Hematopoietic multipotent progenitor cell treated with erythropoietin and hydrocortisone succinate and interleukin-3 and kit ligand, for 8 days (in vitro differentiated cells): ENCODE results near the gene PDXDC1.
"Not testable (repeated sequence)": the region's sequence is repeated elsewhere in the genome, so short reads cannot be mapped to it uniquely, and the experiment has no call there.

Source experiments
- DNase-seq: peaks from one replicate; pipeline ENCODE4 v3.0.0-alpha.2; 2015

Gene PDXDC1

DNA sequence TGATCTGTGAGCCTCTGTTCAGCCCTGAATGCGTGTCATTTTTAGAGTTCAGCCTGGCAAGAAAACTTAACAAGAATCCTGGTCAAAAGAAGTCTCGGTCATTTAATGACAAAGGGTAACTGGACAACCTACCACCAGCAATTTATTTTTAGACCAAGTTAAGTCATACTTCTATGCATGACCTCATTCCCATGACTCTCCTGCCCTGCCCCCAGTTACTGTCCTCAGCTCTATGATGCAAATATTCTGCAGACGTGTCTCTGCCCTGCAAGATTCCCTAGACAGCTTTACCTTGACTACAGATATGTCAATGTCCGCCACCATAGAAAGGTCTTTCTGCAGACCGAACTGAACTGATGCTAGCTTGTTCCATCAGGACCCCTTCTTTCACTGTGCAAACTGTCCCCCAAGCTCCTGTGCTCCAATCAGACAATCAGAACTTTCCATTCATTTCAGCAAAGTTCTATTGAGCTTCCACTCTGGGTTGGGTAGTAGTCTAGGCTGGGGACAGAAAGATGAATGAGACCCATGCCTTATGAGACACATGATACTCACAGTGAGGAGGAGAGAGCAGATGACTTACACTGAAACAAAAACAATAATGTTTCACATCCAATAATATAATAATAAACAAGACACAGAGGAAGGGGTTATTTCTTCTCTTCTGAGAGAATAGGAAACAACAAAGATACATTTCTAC lies 194.3 kb downstream of the PDXDC1 start:
- not testable (repeated sequence) for DNase-seq

DNA sequence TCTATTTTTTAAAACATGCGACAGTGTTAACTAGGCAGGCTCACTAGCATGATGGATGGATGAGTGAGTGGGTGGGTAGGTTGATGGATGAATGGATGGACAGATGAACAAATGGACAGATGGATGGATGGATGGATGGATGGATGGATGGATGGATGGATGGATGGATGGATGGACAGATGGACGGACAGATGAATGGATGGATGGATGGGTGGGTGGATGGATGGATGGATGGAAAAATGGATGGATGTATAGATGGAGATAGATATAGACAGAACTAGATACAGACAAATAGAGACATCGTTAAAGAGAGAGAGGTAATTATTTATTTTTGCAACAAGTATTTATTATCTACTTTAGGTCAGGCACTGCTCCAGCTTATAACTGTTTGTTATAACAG lies 205.1 kb downstream of the PDXDC1 start:
- not testable (repeated sequence) for DNase-seq

DNA sequence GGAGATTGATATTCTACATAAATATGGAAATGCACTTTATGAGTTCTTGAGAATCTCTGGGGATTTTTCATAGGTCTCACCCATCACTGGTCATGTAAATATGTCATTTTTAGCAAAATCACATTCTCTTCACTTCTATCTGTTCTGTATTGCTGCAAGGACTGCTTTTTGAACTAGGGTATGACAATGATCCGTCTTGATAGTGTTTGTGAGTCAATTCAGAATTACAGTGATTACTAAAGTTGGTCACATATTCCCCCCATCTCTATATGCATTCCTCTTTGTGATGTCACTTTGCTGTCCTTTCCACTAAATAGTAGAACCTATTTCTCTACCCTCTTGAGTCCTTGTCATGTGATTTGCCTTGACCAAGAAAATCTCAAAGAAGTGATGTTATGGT lies 206.1 kb downstream of the PDXDC1 start:
- not testable (repeated sequence) for DNase-seq

DNA sequence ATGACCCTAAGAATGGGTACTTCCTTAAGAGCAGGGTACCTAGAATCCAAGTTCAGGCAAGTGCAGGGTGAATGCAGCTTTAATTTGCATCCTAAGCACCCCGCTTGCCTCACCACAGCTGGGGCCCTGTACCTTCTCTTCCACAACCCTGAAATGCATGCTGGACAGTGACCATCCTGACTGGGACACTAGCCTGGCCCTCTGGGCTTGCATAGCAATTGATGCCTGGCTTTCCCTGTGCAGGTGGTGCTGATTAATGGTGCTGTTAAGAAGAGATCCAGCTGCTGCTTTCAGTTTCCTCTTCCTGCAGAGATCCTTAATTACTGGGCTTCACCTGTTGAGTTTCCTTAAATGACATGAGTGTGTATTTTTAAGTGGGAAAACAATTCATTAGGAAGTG lies 209.2 kb downstream of the PDXDC1 start:
- DNase-seq, result not testable (repeated sequence)
